AG04450 (cell line): ENCODE data around the gene SIRT4. TPM values are rescaled to one million over a fixed set of nuclear protein-coding genes. Genes with fewer than 3 reads are reported as not detected.

ENCODE experiments used
- CTCF ChIA-PET: fragments of 300-600, 350-600 bp; formaldehyde crosslinking; extraction: SDS; loops from one replicate; lab custom pipeline; 2022; ENCODE audit warnings: antibody characterized with exemption, inconsistent platforms; lab: Charles Lee
- POLR2A ChIA-PET: fragments of 350-600 bp; formaldehyde crosslinking; extraction: SDS; loops from one replicate; lab custom pipeline; 2021; ENCODE audit warnings: antibody characterized with exemption, inconsistent platforms; lab: Yijun Ruan, JAX
- DNase-seq: peaks from one replicate; pipeline ENCODE4 v3.0.0-alpha.2; 2011; ENCODE audit warnings: low read depth, low spot score
- H3K27ac ChIP-seq: one replicate; pipeline ENCODE4 v1.5.1; 2012; ENCODE audit warnings: low read depth, low read length, control low read depth
- H3K27me3 ChIP-seq: one replicate; pipeline ENCODE4 v1.6.0; 2012; ENCODE audit warnings: low read length; ENCODE audit not compliant: control insufficient read depth, insufficient read depth
- H3K4me3 ChIP-seq: 2 replicates; pipeline ENCODE4 v1.5.1; 2011; ENCODE audit warnings: mild to moderate bottlenecking, low read depth, low read length, control low read depth
- H3K9me3 ChIP-seq: 2 replicates; pipeline ENCODE4 v1.5.1; 2012; ENCODE audit warnings: low read length; ENCODE audit not compliant: control insufficient read depth, insufficient read depth
- polyA plus RNA-seq: library from polyadenylated mRNA; depleted of rRNA; stranded (reverse); fragments of >200 nt; gene quantifications from 2 replicates; pipeline ENCODE4 v1.2.3, GENCODE V29; 2011
- TF ChIP-seq, protein P1 (sequence below): IDR thresholded peaks from 2 replicates; pipeline ENCODE4 v1.5.1; 2011; ENCODE audit warnings: low read depth, low read length, control low read depth, inconsistent platforms

SIRT4 gene
- polyA plus RNA-seq, 1 experiment: 1.9 TPM

DNA sequence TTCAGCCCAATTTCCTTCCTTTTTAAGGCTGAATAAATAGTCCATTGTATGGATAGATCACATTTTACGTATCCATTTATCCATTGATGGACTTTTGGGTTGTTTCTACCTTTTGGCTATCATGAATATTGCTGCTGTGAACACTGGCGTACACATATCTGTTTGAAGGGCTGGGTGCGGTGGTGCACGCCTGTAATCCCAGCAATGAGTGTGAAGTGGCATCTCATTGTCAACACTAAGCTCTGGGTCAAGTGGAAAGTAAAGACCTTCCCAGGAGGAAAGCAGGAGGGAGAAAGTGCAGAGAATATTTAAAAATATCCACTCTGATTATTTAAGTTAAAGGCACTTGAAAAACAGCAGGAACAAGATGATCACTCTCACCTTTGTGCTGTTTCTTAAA lies 37.1 kb downstream of the SIRT4 start:
- TF ChIP-seq, protein P1, sequence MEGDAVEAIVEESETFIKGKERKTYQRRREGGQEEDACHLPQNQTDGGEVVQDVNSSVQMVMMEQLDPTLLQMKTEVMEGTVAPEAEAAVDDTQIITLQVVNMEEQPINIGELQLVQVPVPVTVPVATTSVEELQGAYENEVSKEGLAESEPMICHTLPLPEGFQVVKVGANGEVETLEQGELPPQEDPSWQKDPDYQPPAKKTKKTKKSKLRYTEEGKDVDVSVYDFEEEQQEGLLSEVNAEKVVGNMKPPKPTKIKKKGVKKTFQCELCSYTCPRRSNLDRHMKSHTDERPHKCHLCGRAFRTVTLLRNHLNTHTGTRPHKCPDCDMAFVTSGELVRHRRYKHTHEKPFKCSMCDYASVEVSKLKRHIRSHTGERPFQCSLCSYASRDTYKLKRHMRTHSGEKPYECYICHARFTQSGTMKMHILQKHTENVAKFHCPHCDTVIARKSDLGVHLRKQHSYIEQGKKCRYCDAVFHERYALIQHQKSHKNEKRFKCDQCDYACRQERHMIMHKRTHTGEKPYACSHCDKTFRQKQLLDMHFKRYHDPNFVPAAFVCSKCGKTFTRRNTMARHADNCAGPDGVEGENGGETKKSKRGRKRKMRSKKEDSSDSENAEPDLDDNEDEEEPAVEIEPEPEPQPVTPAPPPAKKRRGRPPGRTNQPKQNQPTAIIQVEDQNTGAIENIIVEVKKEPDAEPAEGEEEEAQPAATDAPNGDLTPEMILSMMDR: no peak
- POLR2A ChIA-PET: no interaction called here
- Histone ChIP-seq H3K9me3 (peaks cover 11% of the 10 kb centered on the region), H3K27me3 (peaks cover 14% of the 10 kb centered on the region), H3K4me3 (no peak overlapping the region), H3K27ac (no peak overlapping the region)
- no peak for DNase-seq
- CTCF ChIA-PET: interaction anchor here (1.4 to 1.5 kb wide), 2 partner anchors 91 to 92 kb away, joined by 3 read pairs; no protein-coding TSS in a partner anchor

GRCh38 chr12:120342175-120343038 lies 40.3 kb downstream of the SIRT4 start:
- Histone ChIP-seq H3K4me3 (no peak overlapping the region), H3K27ac (no peak overlapping the region), H3K27me3 (peaks cover 19% of the 10 kb centered on the region), H3K9me3 (peaks cover 4% of the 10 kb centered on the region)
- TF ChIP-seq, protein P1: no peak
- ChIA-PET POLR2A (no interaction called here), CTCF (no interaction called here)
- no peak for DNase-seq

DNA sequence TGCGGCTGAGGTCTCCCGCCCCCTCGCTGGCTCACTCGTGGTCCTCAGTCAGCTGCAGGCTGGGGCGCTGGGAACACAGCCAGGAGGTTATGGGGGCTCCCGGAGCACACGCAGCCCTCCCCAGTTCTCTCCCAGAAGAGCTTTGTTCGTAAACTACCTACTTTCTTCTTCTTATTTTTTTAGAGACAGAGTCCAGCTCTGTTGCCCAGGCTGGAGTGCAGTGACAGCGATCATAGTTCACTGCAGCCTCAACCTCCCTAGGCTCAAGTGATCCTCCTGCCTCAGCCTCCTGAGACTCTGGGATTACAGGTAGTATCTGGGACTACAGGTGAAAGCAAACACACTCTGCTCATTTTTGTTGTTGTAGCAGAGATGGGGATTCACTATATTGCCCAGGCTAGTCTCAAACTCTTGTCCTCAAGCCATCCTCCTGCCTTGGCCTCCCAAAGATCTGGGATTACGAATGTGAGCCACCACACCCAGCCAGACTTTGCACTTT lies 41.0 kb downstream of the SIRT4 start:
- no peak overlapping the region for H3K27ac ChIP-seq
- ChIA-PET POLR2A (no interaction called here), CTCF (no interaction called here)
- H3K9me3 ChIP-seq: no peaks in the 10 kb centered on the region; the same call in 1 of the 2 replicates
- no peak for DNase-seq
- peaks cover 22% of the 10 kb centered on the region for H3K27me3 ChIP-seq
- TF ChIP-seq, protein P1: no peak
- no peak overlapping the region for H3K4me3 ChIP-seq

DNA sequence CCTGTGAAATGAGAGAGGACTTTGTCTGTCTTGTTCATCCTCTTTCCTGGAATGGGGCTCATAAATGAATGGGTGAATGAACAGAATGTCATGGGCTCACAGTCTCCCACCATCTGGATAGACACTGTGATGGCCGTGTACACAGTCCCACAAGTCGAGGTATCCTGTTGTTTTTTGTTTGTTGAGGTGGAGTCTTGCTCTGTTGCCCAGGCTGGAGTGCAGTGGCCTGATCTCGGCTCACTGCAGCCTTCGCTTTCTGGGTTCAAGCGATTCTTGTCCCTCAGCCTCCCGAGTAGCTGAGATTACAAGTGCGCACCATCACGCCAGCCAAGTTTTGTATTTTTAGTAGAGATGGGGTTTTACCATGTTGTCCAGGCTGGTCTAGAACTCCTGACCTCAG lies 41.6 kb downstream of the SIRT4 start:
- ChIA-PET CTCF (no interaction called here), POLR2A (no interaction called here)
- TF ChIP-seq, protein P1: no peak
- H3K4me3 ChIP-seq: no peak overlapping the region
- H3K9me3 ChIP-seq: no peaks in the 10 kb centered on the region; the same call in 1 of the 2 replicates
- no peak for DNase-seq
- H3K27ac ChIP-seq: no peak overlapping the region
- H3K27me3 ChIP-seq: peaks cover 22% of the 10 kb centered on the region

- CTCF ChIA-PET: no interaction called here
- POLR2A ChIA-PET: no interaction called here
Measured at GRCh38 chr12:120346031-120346430, 43.9 kb downstream of the SIRT4 start.

More at GRCh38 chr12:120346031-120346430, 43.9 kb downstream of the SIRT4 start:
- H3K27me3 ChIP-seq: peaks cover 17% of the 10 kb centered on the region
- TF ChIP-seq, protein P1: no peak
- DNase-seq: no peak
- H3K9me3 ChIP-seq: no peaks in the 10 kb centered on the region; the same call in 1 of the 2 replicates
- H3K4me3 ChIP-seq: no peak overlapping the region
- H3K27ac ChIP-seq: no peak overlapping the region
